ENCODE measurements around the gene LIN37.
"Not testable (repeated sequence)": the region's sequence is repeated elsewhere in the genome, so short reads cannot be mapped to it uniquely, and the experiment has no call there.

The LIN37 gene

GRCh38 chr19:35760711-35761349 is 12.5 kb downstream of the LIN37 start:
- no peak for TF ChIP-seq CTCF (IDR thresholded peaks at IDR 0.05; ENCODE audit: control insufficient read depth, extremely low read depth, insufficient read depth)
- no peak for DNase-seq (ENCODE audit: low read depth)
- no peak overlapping the region for H3K4me3 ChIP-seq (ENCODE audit: low read depth, low read length)

- no peak overlapping the region for H3K4me3 ChIP-seq (ENCODE audit: low read depth, low read length)
- TF ChIP-seq CTCF (IDR thresholded peaks at IDR 0.05; ENCODE audit: control insufficient read depth, extremely low read depth, insufficient read depth): no peak
- no peak for DNase-seq (ENCODE audit: low read depth)
Observed at GRCh38 chr19:35764432-35765315, 16.3 kb downstream of the LIN37 start.

DNA sequence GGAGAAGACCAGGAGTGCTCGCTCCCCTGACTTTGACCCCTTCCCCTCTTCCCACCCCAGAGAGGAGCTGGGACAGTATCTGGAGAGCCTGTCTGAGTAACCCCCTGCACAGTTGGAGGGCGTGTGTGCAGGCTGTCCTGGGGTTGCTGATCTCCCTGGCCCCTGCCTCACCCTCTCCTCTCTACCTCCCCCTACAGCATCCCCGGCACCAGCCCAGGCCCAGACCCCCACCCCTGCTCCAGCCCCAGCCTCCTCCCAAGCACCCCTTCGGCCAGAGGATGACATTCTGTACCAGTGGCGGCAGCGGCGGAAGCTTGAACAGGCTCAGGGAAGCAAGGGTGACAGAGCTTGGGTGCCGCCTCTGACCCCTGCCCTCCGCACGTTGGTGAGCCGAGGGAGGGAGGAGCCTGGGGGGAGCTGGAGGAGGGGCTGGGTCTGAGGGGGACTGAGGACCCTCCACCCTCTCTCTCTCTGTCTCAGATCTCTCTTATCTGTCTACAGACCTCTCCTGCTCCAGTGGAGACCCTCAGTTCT is 18.3 kb downstream of the LIN37 start:
- DNase-seq (ENCODE audit: low read depth): no peak
- H3K4me3 ChIP-seq (ENCODE audit: low read depth, low read length): no peak overlapping the region
- TF ChIP-seq CTCF (IDR thresholded peaks at IDR 0.05; ENCODE audit: control insufficient read depth, extremely low read depth, insufficient read depth): no peak

GRCh38 chr19:35767288-35768081 is 19.1 kb downstream of the LIN37 start:
- H3K4me3 ChIP-seq (ENCODE audit: low read depth, low read length): no peak overlapping the region
- DNase-seq (ENCODE audit: low read depth): no peak
- TF ChIP-seq CTCF (IDR thresholded peaks at IDR 0.05; ENCODE audit: control insufficient read depth, extremely low read depth, insufficient read depth): no peak

DNA sequence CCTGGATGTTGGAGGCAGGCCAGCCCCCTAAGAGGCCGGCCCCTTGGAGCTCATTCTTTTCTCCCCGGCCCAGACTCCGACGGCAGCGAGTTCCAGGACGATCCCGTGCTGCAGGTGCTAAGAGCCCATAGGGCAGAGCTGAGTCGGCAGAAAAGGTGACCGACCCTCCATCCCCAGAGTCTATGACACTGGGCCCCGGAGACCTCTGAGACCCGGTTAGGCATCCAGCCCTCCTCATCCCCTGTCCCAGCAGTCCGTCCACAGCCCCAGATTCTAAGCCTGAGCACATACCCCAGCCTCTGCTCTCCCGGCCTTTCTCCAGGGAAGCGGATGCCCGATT is 19.7 kb downstream of the LIN37 start:
- no peak overlapping the region for H3K4me3 ChIP-seq (ENCODE audit: low read depth, low read length)
- DNase-seq (ENCODE audit: low read depth): no peak
- TF ChIP-seq CTCF (IDR thresholded peaks at IDR 0.05; ENCODE audit: control insufficient read depth, extremely low read depth, insufficient read depth): no peak

DNA sequence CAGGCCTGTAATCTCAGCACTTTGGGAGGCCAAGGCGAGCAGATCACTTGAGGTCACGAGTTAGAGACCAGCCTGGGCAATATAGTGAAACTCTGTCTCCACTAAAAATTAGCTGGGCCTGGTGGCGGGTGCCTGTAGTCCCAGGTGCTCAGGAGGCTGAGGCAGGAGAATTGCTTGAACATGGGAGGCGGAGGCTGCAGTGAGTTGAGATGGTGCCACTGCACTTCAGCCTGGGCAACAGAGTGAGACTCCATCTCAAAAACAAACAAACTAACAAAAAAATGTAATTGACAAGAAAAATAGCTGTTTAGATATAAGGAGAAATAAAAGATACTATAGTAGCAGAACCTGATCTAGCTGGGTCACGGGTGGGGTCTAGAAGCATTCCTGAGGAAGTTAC is 24.0 kb downstream of the LIN37 start:
- not testable (repeated sequence) for H3K4me3 ChIP-seq (ENCODE audit: low read depth, low read length); DNase-seq (ENCODE audit: low read depth)

All from LNCaP clone FGC (cell line).